ENCODE data around the gene USP25. TPM values are rescaled to one million over a fixed set of nuclear protein-coding genes. Genes with fewer than 3 reads are reported as not detected.

Gene USP25
- total and polyA plus RNA-seq, 2 of the 8 experiments (the other 6 are each of a cell fraction or from before 2014, with no cell fraction given), result 11.2 to 48.1 TPM

DNA sequence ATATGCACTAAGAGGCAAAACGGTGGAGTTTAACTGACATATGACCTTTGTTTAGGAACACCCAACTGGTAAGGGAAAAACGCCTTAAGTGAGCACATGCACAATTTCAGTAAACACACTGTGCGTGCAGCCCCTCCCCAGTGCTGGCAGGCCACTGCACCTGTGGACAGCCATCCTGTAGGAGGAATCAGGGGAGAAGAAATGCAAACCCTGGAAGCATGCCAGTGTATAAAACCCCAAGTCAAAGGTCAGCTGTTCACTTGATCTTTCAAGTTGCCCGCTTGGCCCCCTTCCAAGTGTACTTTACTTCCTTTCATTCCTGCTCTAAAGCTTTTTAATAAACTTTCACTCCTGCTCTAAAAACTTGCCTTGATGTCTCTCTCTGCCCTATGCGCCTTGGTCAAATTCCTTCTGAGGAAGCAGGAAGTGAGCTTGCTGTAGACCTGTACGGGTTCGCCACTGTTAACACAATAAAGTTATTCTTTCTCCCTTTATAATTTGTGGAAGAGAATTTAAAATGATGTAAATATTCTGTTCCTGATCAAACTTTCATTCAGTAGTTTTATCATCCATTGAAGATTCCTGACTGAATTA lies 31.8 kb downstream of the USP25 start:
- Histone ChIP-seq H3K18ac (ENCODE audit: extremely low read depth, low read length) (0 out of 2 replicates have a peak overlapping the region, but pooled peaks have one; percentile 10), H4K5ac (ENCODE audit: insufficient read length, low read depth, low read length) (no peak overlapping the region), H4K8ac (ENCODE audit: extremely low read depth, insufficient read depth, low read length) (no peak overlapping the region), H4K91ac (replicated peaks; ENCODE audit: insufficient read length, low read length) (no peak overlapping the region), H2BK20ac (ENCODE audit: low read length) (no peak overlapping the region), H3K27ac (ENCODE audit: low read depth, low read length) (no peak overlapping the region), H2BK120ac (replicated peaks; ENCODE audit: low read depth, low read length) (no peak overlapping the region), H3K27me3 (replicated peaks in 1 of 4; ENCODE audit: control insufficient read depth in 3 of 4, extremely low read depth in 1 of 4, insufficient read depth in 3 of 4, low read length in 3 of 4) (no peaks in the 10 kb centered on the region), H2BK15ac (ENCODE audit: low read length) (no peak overlapping the region), H2AK5ac (ENCODE audit: low read depth, low read length) (no peak overlapping the region), H3K14ac (ENCODE audit: insufficient read length) (no peak overlapping the region), H3K4me2 (ENCODE audit: insufficient read depth in 1 of 2, low read depth in 2 of 2, low read length in 2 of 2) (no peak overlapping the region; a peak in 1 of 4 replicates), H3K79me1 (ENCODE audit: low read depth, low read length) (no peaks in the 10 kb centered on the region), H3K4me3 (ENCODE audit: extremely low read depth in 1 of 4, insufficient read depth in 2 of 4, low read depth in 3 of 4, low read length in 4 of 4) (no peak overlapping the region), H2BK12ac (ENCODE audit: low read depth, low read length) (no peak overlapping the region; the same call in 1 of the 2 replicates), H3K4ac (replicated peaks; ENCODE audit: insufficient read length, low read depth, low read length) (no peak overlapping the region), H3K9ac (replicated peaks in 1 of 4; ENCODE audit: extremely low read depth in 1 of 4, low read depth in 3 of 4, low read length in 3 of 4) (no peak overlapping the region), H4K20me1 (replicated peaks in 1 of 2; ENCODE audit: control insufficient read depth in 1 of 2, insufficient read depth in 2 of 2, low read length in 2 of 2) (peaks cover 9 to 10% of the 10 kb centered on the region in 2 experiments), H3K23ac (ENCODE audit: insufficient read length) (no peak overlapping the region), H3K56ac (replicated peaks; ENCODE audit: insufficient read length, low read depth, low read length) (no peak overlapping the region), H3K79me2 (ENCODE audit: control insufficient read depth in 1 of 2, insufficient read depth in 2 of 2, low read length in 2 of 2) (peaks cover 4 to 99% of the 10 kb centered on the region in 2 experiments), H2BK5ac (ENCODE audit: low read depth, low read length) (no peak overlapping the region), H3K4me1 (replicated peaks in 1 of 4; ENCODE audit: control insufficient read depth in 3 of 4, insufficient read depth in 4 of 4, low read length in 3 of 4) (peaks cover 1 to 18% (median 6%) of the 10 kb centered on the region in 4 experiments; a peak in 5 of 7 replicates), H3K9me3 (ENCODE audit: insufficient read depth in 2 of 2, low read depth in 1 of 2, low read length in 1 of 2) (peaks cover 0 to 7% of the 10 kb centered on the region in 2 experiments; a peak in 2 of 4 replicates), H3K23me2 (ENCODE audit: low read depth, low read length) (no peaks in the 10 kb centered on the region), H3K36me3 (ENCODE audit: control insufficient read depth in 2 of 4, insufficient read depth in 4 of 4, low read length in 3 of 4) (peaks cover 0 to 5% (median 2%) of the 10 kb centered on the region in 4 experiments; a peak in 3 of 8 replicates), H2AFZ (ENCODE audit: low read length) (no peak overlapping the region)
- WGBS, 2 experiments (ENCODE audit: extremely low coverage in 1 of 2, insufficient coverage in 1 of 2, insufficient read length in 1 of 2, insufficient replicate concordance in 2 of 2, low coverage in 1 of 2, low lambda C conversion rate in 2 of 2, missing lambda C conversion rate in 1 of 2), result 81% methylated on average over 7 of the region's 7 CpGs; no CpG with 5 or more reads in 1 of the 2 experiments
- no peak for FAIRE-seq
- CTCF ChIA-PET (ENCODE audit: partially characterized antibody), result no interaction called here
- POLR2A ChIA-PET (ENCODE audit: partially characterized antibody), result interaction anchor here (1.1 kb wide), 1 partner anchor 9 kb away, joined by 5 read pairs; no protein-coding TSS in a partner anchor
- DNase-seq (ENCODE audit: low read depth in 1 of 2, low spot score in 2 of 2), result no peak
- TF ChIP-seq FOSL1 (IDR thresholded peaks at IDR 0.05; ENCODE audit: insufficient read depth, low read depth, low read length) (no peak), SP2 (IDR thresholded peaks at IDR 0.05; ENCODE audit: low read length) (no peak), JUN (IDR thresholded peaks at IDR 0.05; ENCODE audit: low read depth, low read length) (no peak), KDM4A (IDR thresholded peaks at IDR 0.05; ENCODE audit: low read depth, low read length, severe bottlenecking) (no peak), CHD1 (IDR thresholded peaks at IDR 0.05; ENCODE audit: low read depth, low read length) (no peak), RNF2 (IDR thresholded peaks at IDR 0.05; ENCODE audit: borderline replicate concordance, low read depth, low read length, missing control alignments, poor library complexity, severe bottlenecking) (no peak), BRCA1 (IDR thresholded peaks at IDR 0.05; ENCODE audit: low read depth, low read length) (no peak), SAP30 (IDR thresholded peaks at IDR 0.05; ENCODE audit: insufficient read depth, insufficient replicate concordance, low read length) (no peak), SUZ12 (IDR thresholded peaks at IDR 0.05; ENCODE audit: low read length) (no peak)
- TF ChIP-seq, protein P1, sequence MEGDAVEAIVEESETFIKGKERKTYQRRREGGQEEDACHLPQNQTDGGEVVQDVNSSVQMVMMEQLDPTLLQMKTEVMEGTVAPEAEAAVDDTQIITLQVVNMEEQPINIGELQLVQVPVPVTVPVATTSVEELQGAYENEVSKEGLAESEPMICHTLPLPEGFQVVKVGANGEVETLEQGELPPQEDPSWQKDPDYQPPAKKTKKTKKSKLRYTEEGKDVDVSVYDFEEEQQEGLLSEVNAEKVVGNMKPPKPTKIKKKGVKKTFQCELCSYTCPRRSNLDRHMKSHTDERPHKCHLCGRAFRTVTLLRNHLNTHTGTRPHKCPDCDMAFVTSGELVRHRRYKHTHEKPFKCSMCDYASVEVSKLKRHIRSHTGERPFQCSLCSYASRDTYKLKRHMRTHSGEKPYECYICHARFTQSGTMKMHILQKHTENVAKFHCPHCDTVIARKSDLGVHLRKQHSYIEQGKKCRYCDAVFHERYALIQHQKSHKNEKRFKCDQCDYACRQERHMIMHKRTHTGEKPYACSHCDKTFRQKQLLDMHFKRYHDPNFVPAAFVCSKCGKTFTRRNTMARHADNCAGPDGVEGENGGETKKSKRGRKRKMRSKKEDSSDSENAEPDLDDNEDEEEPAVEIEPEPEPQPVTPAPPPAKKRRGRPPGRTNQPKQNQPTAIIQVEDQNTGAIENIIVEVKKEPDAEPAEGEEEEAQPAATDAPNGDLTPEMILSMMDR (IDR thresholded peaks at IDR 0.05; ENCODE audit: control extremely low read depth in 1 of 3, insufficient read depth in 1 of 3, low read depth in 1 of 3, low read length in 3 of 3), result no peak

Measured in H1 (cell line).